ENCODE results near the gene PCBP3.

GRCh38 chr21:45895778-45896370 lies 252.3 kb downstream of the PCBP3 start:
- no peak for TF ChIP-seq GATA3 (IDR thresholded peaks at IDR 0.05; ENCODE audit: low read depth, low read length)
- no peak for TF ChIP-seq GATA2 (IDR thresholded peaks at IDR 0.05; ENCODE audit: low read depth, low read length)
